GM23338 (cell line): ENCODE measurements around the gene LARGE1. TPM values are rescaled to one million over a fixed set of nuclear protein-coding genes. Genes with fewer than 3 reads are reported as not detected.
A peak's percentile ranks its signal among the peaks of the same experiment; 100 is the strongest.

ENCODE experiments used
- ATAC-seq: fragments of 200-7000 bp; cut with Tn5 transposase; 3 replicates; pipeline ENCODE4 v1.9.1; 2020
- DNase-seq: peaks from one replicate; pipeline ENCODE4 v3.0.0-alpha.2; 2015; ENCODE audit warnings: low spot score
- H2AFZ ChIP-seq: fragments of 200-600 bp; sonication (generic); 2 replicates; pipeline ENCODE4 v1.8.0; 2016; ENCODE audit warnings: antibody characterized with exemption, mild to moderate bottlenecking, moderate library complexity
- H3F3A ChIP-seq: fragments of 200-600 bp; sonication (generic); replicated peaks from 2 replicates; pipeline ENCODE4 v1.8.0; 2017; ENCODE audit warnings: antibody characterized with exemption, mixed run types, low read depth
- H3K27ac ChIP-seq: fragments of 200-600 bp; sonication (generic); 2 replicates; pipeline ENCODE4 v1.6.1; 2016; ENCODE audit warnings: low read depth
- H3K27me3 ChIP-seq: fragments of 200-600 bp; sonication (generic); 2 replicates; pipeline ENCODE4 v1.8.0; 2016; ENCODE audit warnings: mild to moderate bottlenecking, mixed run types, moderate library complexity; ENCODE audit not compliant: insufficient read depth
- H3K36me3 ChIP-seq: fragments of 200-600 bp; sonication (generic); 2 replicates; pipeline ENCODE4 v1.8.0; 2016; ENCODE audit warnings: mild to moderate bottlenecking; ENCODE audit not compliant: insufficient read depth
- H3K4me1 ChIP-seq: fragments of 200-600 bp; sonication (generic); 2 replicates; pipeline ENCODE4 v1.8.0; 2016; ENCODE audit warnings: mild to moderate bottlenecking, moderate library complexity; ENCODE audit not compliant: insufficient read depth
- H3K4me2 ChIP-seq: fragments of 200-600 bp; sonication (generic); 2 replicates; pipeline ENCODE4 v1.7.1; 2017; ENCODE audit warnings: mixed run types
- H3K4me3 ChIP-seq: fragments of 200-600 bp; sonication (generic); 2 replicates; pipeline ENCODE4 v1.6.1; 2016; ENCODE audit warnings: mixed run types
- H3K79me2 ChIP-seq: fragments of 200-600 bp; sonication (generic); replicated peaks from 2 replicates; pipeline ENCODE4 v1.8.0; 2017; ENCODE audit warnings: mild to moderate bottlenecking; ENCODE audit not compliant: insufficient read depth
- H3K9me2 ChIP-seq: fragments of 200-600 bp; sonication (generic); 2 replicates; pipeline ENCODE4 v1.8.0; 2017; ENCODE audit not compliant: insufficient read depth
- H4K20me1 ChIP-seq: fragments of 200-600 bp; sonication (generic); replicated peaks from 2 replicates; pipeline ENCODE4 v1.8.0; 2017; ENCODE audit warnings: mild to moderate bottlenecking; ENCODE audit not compliant: insufficient read depth
- H3K27ac Mint-ChIP-seq: 2 replicates; pipeline ENCODE4 v1.8.0; 2020; ENCODE audit warnings: inconsistent platforms, mild to moderate bottlenecking, moderate library complexity, mixed read lengths
- H3K27me3 Mint-ChIP-seq: 3 replicates; pipeline ENCODE4 v1.8.0; 2022; ENCODE audit warnings: low read depth, mild to moderate bottlenecking, moderate library complexity, mixed read lengths, inconsistent platforms; ENCODE audit not compliant: insufficient read depth, poor library complexity
- H3K36me3 Mint-ChIP-seq: 3 replicates; pipeline ENCODE4 v1.8.0; 2021; ENCODE audit warnings: low read depth, mild to moderate bottlenecking, inconsistent platforms, moderate library complexity, mixed read lengths
- H3K4me1 Mint-ChIP-seq: 3 replicates; pipeline ENCODE4 v1.8.0; 2020; ENCODE audit warnings: mild to moderate bottlenecking, inconsistent platforms, mixed read lengths
- H3K4me3 Mint-ChIP-seq: 3 replicates; pipeline ENCODE4 v1.8.0; 2021; ENCODE audit warnings: moderate library complexity, mild to moderate bottlenecking, inconsistent platforms, mixed read lengths
- H3K9me3 Mint-ChIP-seq: 3 replicates; pipeline ENCODE4 v1.8.0; 2020; ENCODE audit warnings: moderate library complexity, mild to moderate bottlenecking, inconsistent platforms, mixed read lengths
- CREB1 ChIP-seq: fragments of 250-450 bp; sonication (Bioruptor Pico); IDR thresholded peaks from 2 replicates; pipeline ENCODE4 v1.5.0; 2020; ENCODE audit warnings: low read depth, mild to moderate bottlenecking, moderate library complexity
- CTCF ChIP-seq, 2 experiments: fragments of 200-600 bp in 1 of 2; sonication (generic) in 1 of 2; conservative IDR thresholded peaks; 2 replicates each; pipeline versions ENCODE4 v1.5.1 to v1.6.1; 2016 to 2017; ENCODE audit warnings: antibody characterized with exemption in 2 of 2, low read depth in 2 of 2, mild to moderate bottlenecking in 2 of 2, moderate library complexity in 1 of 2
- ETS1 ChIP-seq: IDR thresholded peaks from 2 replicates; pipeline ENCODE4 v1.6.1; 2016; ENCODE audit warnings: antibody characterized with exemption
- EZH2 ChIP-seq: fragments of 200-600 bp; sonication (generic); IDR thresholded peaks from one replicate; pipeline ENCODE4 v1.8.0; 2017; ENCODE audit warnings: antibody characterized with exemption, mild to moderate bottlenecking, low read depth; ENCODE audit not compliant: unreplicated experiment
- EZH2phosphoT487 ChIP-seq: fragments of 200-600 bp; sonication (generic); IDR thresholded peaks from one replicate; pipeline ENCODE4 v1.8.1; 2018; ENCODE audit warnings: antibody characterized with exemption; ENCODE audit not compliant: unreplicated experiment
- JUNB ChIP-seq: IDR thresholded peaks from one replicate; pipeline ENCODE4 v1.6.1; 2016; ENCODE audit warnings: antibody characterized with exemption; ENCODE audit not compliant: unreplicated experiment
- NANOG ChIP-seq: IDR thresholded peaks from 2 replicates; pipeline ENCODE4 v1.6.1; 2016; ENCODE audit warnings: antibody characterized with exemption, borderline replicate concordance
- POLR2AphosphoS5 ChIP-seq: IDR thresholded peaks from 2 replicates; pipeline ENCODE4 v1.6.1; 2016; ENCODE audit warnings: antibody characterized with exemption, low read depth
- REST ChIP-seq: IDR thresholded peaks from one replicate; pipeline ENCODE4 v1.6.1; 2018; ENCODE audit warnings: antibody characterized with exemption; ENCODE audit not compliant: unreplicated experiment
- STAT1 ChIP-seq: IDR thresholded peaks from one replicate; pipeline ENCODE4 v1.6.1; 2016; ENCODE audit warnings: antibody characterized with exemption; ENCODE audit not compliant: unreplicated experiment
- ZNF114 ChIP-seq: fragments of 250-450 bp; sonication (Bioruptor Pico); IDR thresholded peaks from 2 replicates; pipeline ENCODE4 v1.5.0; 2020; ENCODE audit warnings: mild to moderate bottlenecking, moderate library complexity
- ZNF331 ChIP-seq: fragments of 250-450 bp; sonication (Bioruptor Pico); IDR thresholded peaks from 2 replicates; pipeline ENCODE4 v1.5.0; 2020; ENCODE audit warnings: low read depth, mild to moderate bottlenecking, moderate library complexity
- ZNF462 ChIP-seq: fragments of 250-450 bp; sonication (Bioruptor Pico); IDR thresholded peaks from 2 replicates; pipeline ENCODE4 v1.5.0; 2020; ENCODE audit warnings: mild to moderate bottlenecking, moderate library complexity
- polyA plus RNA-seq: library from polyadenylated mRNA; unstranded; fragments of >200 nt; fragmentation: Nextera tagmentation; extraction: Ambion mirVana; gene quantifications from 2 replicates; pipeline ENCODE4 v1.2.1, GENCODE V29; 2016
- total RNA-seq: library from RNA; depleted of rRNA; stranded (reverse); fragments of >200 nt; shearing (Covaris generic); gene quantifications from 2 replicates; pipeline ENCODE4 v1.2.3, GENCODE V29; 2014

LARGE1 gene
- total and polyA plus RNA-seq, 2 experiments from 2014 or later: 12.8 to 75.6 TPM

- Histone ChIP-seq H3K4me3 (no peak overlapping the region), H3K27ac (no peak overlapping the region), H3K36me3 (no peaks in the 10 kb centered on the region), H3K4me2 (peak overlapping the region; percentile 62; the same call in 1 of the 2 replicates), H2AFZ (no peak overlapping the region), H4K20me1 (peaks cover 64% of the 10 kb centered on the region), H3K9me2 (no peaks in the 10 kb centered on the region), H3K79me2 (peaks cover 100% of the 10 kb centered on the region), H3F3A (0 out of 2 replicates have a peak, but pooled peaks cover 2% of the 10 kb centered on the region), H3K4me1 (peaks cover 76% of the 10 kb centered on the region), H3K27me3 (no peaks in the 10 kb centered on the region)
- Mint-ChIP-seq H3K27ac (peak overlapping the region; percentile 20; the same call in 1 of the 2 replicates), H3K36me3 (no peaks in the 10 kb centered on the region), H3K9me3 (no peaks in the 10 kb centered on the region), H3K4me1 (peaks cover 80% of the 10 kb centered on the region), H3K27me3 (peaks cover 11% of the 10 kb centered on the region), H3K4me3 (no peak overlapping the region; the same call in 2 of the 3 replicates)
- TF ChIP-seq ZNF331 (CRISPR knock-in tag): no peak
- TF ChIP-seq POLR2AphosphoS5: no peak
- no peak for TF ChIP-seq ZNF114 (CRISPR knock-in tag)
- no peak for TF ChIP-seq EZH2
- TF ChIP-seq JUNB: no peak
- TF ChIP-seq EZH2phosphoT487: no peak
- TF ChIP-seq STAT1: no peak
- TF ChIP-seq CTCF (conservative IDR thresholded peaks at IDR 0.05; ENCODE audit: low read depth in 2 of 2): no peak
- no peak for TF ChIP-seq REST
- no peak for TF ChIP-seq ZNF462 (CRISPR knock-in tag)
- TF ChIP-seq CREB1 (CRISPR knock-in tag): no peak
- no peak for TF ChIP-seq NANOG
- TF ChIP-seq ETS1: no peak
- DNase-seq: no peak
- ATAC-seq: no peak
Observed at GRCh38 chr22:33883961-33884808, 36.1 kb downstream of the LARGE1 start.
